ENCODE data around the gene ENTPD8.

DNA sequence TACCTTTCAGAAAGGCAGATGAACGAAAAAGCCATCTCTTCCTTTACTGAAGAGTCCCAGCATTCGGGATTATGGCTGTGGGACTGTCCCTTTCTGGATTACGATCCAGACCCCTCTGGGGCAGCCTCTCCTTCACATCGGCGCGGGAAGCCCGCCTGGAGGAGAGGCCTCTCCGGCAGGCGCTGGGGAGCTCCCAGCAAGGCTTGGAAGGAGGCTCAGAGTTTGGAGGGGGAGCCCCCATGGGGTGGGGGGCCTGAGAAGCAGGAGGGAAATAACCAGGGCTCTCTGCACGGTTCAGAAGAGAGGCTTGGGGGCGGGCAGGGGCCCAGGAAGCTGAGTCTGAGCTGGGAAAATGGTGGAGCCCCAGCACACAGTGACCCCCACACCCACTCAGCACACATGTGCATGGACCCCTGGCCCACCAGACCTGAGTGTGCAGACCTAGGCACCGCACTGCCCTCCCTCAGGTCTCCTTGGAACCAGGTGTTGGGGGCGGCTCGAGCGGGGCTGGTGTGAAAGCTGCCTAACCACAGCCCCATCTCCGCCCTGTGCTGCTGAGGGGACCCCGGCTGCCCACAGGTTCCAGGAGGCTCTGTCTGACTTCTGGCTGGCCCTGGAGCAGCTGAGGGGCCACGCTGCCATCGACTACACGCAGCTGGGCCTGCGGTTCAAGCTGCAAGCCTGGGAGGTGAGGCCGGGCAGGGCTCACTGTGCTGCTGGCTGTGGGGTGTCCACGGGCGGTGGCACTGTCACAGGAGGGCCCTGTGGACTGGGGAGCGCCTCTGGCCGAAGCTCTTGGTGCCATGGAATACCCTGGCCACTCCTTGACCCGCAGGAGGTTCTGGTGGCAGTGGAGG, 13.5 kb downstream of the ENTPD8 start:
- no peak for TF ChIP-seq EZH2 (IDR thresholded peaks at IDR 0.05; ENCODE audit: low read depth)
- TF ChIP-seq, protein P1, sequence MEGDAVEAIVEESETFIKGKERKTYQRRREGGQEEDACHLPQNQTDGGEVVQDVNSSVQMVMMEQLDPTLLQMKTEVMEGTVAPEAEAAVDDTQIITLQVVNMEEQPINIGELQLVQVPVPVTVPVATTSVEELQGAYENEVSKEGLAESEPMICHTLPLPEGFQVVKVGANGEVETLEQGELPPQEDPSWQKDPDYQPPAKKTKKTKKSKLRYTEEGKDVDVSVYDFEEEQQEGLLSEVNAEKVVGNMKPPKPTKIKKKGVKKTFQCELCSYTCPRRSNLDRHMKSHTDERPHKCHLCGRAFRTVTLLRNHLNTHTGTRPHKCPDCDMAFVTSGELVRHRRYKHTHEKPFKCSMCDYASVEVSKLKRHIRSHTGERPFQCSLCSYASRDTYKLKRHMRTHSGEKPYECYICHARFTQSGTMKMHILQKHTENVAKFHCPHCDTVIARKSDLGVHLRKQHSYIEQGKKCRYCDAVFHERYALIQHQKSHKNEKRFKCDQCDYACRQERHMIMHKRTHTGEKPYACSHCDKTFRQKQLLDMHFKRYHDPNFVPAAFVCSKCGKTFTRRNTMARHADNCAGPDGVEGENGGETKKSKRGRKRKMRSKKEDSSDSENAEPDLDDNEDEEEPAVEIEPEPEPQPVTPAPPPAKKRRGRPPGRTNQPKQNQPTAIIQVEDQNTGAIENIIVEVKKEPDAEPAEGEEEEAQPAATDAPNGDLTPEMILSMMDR (conservative IDR thresholded peaks at IDR 0.05), result no peak

Data from PC-9 (cell line).